ENCODE measurements around the gene ZFR. TPM values are rescaled to one million over a fixed set of nuclear protein-coding genes. Genes with fewer than 3 reads are reported as not detected.
A peak's percentile ranks its signal among the peaks of the same experiment; 100 is the strongest.

ZFR gene
- total and polyA plus RNA-seq, 9 of the 15 experiments (the other 6 are each of a cell fraction or from before 2014, with no cell fraction given), result 35.5 to 108 (median 71.1) TPM

DNA sequence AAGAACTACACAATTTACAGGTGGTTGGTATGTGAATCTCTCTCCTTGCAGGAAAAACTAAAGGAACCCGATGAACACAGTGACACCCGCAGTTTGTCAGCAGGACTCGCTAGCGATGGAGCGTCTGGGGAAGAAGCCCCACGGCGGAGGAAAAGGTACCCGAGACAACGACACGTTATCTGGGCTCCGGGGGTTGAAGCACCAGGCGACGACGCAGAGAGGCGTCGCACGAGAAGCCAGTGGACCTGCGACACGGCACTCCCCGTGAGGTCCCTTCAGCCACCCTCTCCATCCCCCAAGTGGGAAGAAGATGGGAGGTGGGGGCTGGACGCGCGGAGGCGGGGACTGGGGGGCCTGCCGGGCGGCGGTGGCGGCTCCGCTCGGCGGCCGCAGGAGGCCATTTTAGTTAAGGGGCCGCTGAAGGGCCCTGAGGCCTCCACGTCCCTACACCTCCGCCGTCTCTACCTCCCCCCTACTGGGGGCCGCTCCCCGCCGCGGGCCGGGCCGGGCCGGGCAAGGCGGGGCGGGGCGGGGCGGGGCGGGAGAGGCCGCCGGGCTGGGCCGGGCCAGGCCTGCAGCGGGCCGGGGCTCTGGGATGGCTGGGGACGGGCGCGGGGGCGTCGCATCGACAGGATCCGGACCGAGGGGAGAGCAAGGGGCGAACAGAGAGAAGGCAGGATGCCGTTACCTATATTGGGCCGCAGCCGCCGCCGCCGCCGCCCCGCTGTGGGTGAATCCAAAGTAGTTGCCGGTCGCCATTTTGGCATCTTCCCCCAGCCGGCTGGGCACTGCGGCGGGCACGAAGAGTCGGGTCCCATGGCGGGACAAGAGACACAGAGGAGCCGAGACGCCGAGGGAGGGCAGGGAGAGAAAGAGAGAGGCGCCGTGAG lies 754 bp downstream of the ZFR start (continued):
- TF ChIP-seq, protein P1, sequence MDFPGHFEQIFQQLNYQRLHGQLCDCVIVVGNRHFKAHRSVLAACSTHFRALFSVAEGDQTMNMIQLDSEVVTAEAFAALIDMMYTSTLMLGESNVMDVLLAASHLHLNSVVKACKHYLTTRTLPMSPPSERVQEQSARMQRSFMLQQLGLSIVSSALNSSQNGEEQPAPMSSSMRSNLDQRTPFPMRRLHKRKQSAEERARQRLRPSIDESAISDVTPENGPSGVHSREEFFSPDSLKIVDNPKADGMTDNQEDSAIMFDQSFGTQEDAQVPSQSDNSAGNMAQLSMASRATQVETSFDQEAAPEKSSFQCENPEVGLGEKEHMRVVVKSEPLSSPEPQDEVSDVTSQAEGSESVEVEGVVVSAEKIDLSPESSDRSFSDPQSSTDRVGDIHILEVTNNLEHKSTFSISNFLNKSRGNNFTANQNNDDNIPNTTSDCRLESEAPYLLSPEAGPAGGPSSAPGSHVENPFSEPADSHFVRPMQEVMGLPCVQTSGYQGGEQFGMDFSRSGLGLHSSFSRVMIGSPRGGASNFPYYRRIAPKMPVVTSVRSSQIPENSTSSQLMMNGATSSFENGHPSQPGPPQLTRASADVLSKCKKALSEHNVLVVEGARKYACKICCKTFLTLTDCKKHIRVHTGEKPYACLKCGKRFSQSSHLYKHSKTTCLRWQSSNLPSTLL (IDR thresholded peaks at IDR 0.05), result peak; percentile 73; the same call in 1 of the 2 replicates
- TF ChIP-seq FOXJ3 (CRISPR knock-in tag; IDR thresholded peaks at IDR 0.05), result no peak
- TF ChIP-seq, protein P2, sequence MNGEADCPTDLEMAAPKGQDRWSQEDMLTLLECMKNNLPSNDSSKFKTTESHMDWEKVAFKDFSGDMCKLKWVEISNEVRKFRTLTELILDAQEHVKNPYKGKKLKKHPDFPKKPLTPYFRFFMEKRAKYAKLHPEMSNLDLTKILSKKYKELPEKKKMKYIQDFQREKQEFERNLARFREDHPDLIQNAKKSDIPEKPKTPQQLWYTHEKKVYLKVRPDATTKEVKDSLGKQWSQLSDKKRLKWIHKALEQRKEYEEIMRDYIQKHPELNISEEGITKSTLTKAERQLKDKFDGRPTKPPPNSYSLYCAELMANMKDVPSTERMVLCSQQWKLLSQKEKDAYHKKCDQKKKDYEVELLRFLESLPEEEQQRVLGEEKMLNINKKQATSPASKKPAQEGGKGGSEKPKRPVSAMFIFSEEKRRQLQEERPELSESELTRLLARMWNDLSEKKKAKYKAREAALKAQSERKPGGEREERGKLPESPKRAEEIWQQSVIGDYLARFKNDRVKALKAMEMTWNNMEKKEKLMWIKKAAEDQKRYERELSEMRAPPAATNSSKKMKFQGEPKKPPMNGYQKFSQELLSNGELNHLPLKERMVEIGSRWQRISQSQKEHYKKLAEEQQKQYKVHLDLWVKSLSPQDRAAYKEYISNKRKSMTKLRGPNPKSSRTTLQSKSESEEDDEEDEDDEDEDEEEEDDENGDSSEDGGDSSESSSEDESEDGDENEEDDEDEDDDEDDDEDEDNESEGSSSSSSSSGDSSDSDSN (IDR thresholded peaks at IDR 0.05; ENCODE audit: borderline replicate concordance in 1 of 2, low read depth in 2 of 2, low read length in 2 of 2), result peak; percentile 63 to 86; a peak in 2 of 4 replicates
- no peak for TF ChIP-seq POLR2AphosphoS2 (IDR thresholded peaks at IDR 0.05; ENCODE audit: low read length)
- no peak for TF ChIP-seq EHMT2 (IDR thresholded peaks at IDR 0.05)
- TF ChIP-seq OTX1 (CRISPR knock-in tag; IDR thresholded peaks at IDR 0.05), result 0 out of 2 replicates have a peak, but pooled peaks have one; percentile 8
- TF ChIP-seq ARNT (IDR thresholded peaks at IDR 0.05), result no peak
- no peak for TF ChIP-seq TCF7 (IDR thresholded peaks at IDR 0.05; ENCODE audit: borderline replicate concordance)
- 0 out of 4 replicates have a peak, but pooled peaks of 1 of the 2 experiments have one; percentile 50 for TF ChIP-seq SIN3A (IDR thresholded peaks at IDR 0.05; ENCODE audit: borderline replicate concordance in 2 of 2, control insufficient read depth in 1 of 2, low read depth in 2 of 2, low read length in 2 of 2)
- no peak for TF ChIP-seq RBM39 (optimal IDR thresholded peaks at IDR 0.05; ENCODE audit: low read depth, low read length)
- TF ChIP-seq RBM17 (IDR thresholded peaks at IDR 0.05; ENCODE audit: borderline replicate concordance, low read depth, low read length), result no peak
- peak; percentile 49 to 87 (median 81) for TF ChIP-seq YY1 (IDR thresholded peaks at IDR 0.05; ENCODE audit: borderline replicate concordance in 1 of 3, control insufficient read depth in 1 of 3, extremely low read depth in 1 of 3, insufficient read depth in 3 of 3, insufficient read length in 1 of 3, insufficient replicate concordance in 2 of 3, low read depth in 1 of 3, low read length in 2 of 3)
- peak; percentile 62; the same call in 1 of the 2 replicates for TF ChIP-seq NFRKB (IDR thresholded peaks at IDR 0.05; ENCODE audit: low read depth)
- TF ChIP-seq DPF2 (IDR thresholded peaks at IDR 0.05), result 0 out of 2 replicates have a peak, but pooled peaks have one; percentile 5
- TF ChIP-seq, protein P3, sequence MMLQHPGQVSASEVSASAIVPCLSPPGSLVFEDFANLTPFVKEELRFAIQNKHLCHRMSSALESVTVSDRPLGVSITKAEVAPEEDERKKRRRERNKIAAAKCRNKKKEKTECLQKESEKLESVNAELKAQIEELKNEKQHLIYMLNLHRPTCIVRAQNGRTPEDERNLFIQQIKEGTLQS (IDR thresholded peaks at IDR 0.05), result peak; percentile 1; the same call in 1 of the 2 replicates
- TF ChIP-seq, protein P3 (CRISPR knock-in tag; conservative IDR thresholded peaks at IDR 0.05), result 0 out of 2 replicates have a peak, but pooled peaks have one; percentile 9
